Naive thymus-derived CD4-positive, alpha-beta T cell (primary cell): ENCODE measurements around the gene DSCAM. TPM values are rescaled to one million over a fixed set of nuclear protein-coding genes. Genes with fewer than 3 reads are reported as not detected.

Source experiments
- ATAC-seq: fragments of 150-1000 bp; cut with Tn5 transposase; 2 replicates; pipeline ENCODE4 v1.10.0; 2021; ENCODE audit warnings: mild to moderate bottlenecking, moderate library complexity
- CTCF ChIA-PET: fragments of 350-600 bp; sonication (Branson Sonifier 250); formaldehyde crosslinking; loops from one replicate; lab custom pipeline; 2021; ENCODE audit warnings: antibody characterized with exemption; lab: Charles Lee
- POLR2A ChIA-PET: fragments of 350-600 bp; sonication (Branson Sonifier 250); formaldehyde crosslinking; loops from one replicate; lab custom pipeline; 2021; ENCODE audit warnings: antibody characterized with exemption, inconsistent platforms; lab: Charles Lee
- DNase-seq, 9 donors: peaks; one replicate each; pipeline versions ENCODE4 v3.0.0 to v3.0.0-alpha.2; 2020 to 2022; ENCODE audit warnings: mixed read lengths in 1 of 9
- H3K27ac ChIP-seq: one replicate; pipeline ENCODE4 v1.7.0; 2013; ENCODE audit warnings: mild to moderate bottlenecking, low read depth, low read length, moderate library complexity
- H3K27me3 ChIP-seq, 2 donors: one replicate each; pipeline ENCODE4 v1.7.0; 2013; ENCODE audit warnings: low read length in 2 of 2, mild to moderate bottlenecking in 2 of 2, moderate library complexity in 2 of 2; ENCODE audit not compliant: control insufficient read depth in 2 of 2, insufficient read depth in 2 of 2
- H3K36me3 ChIP-seq, 3 experiments: 1 replicate in 2 of 3; 2 replicates in 1 of 3; pipeline ENCODE4 v1.7.0; 2013; ENCODE audit warnings: low read length in 3 of 3, mild to moderate bottlenecking in 3 of 3, moderate library complexity in 1 of 3; ENCODE audit not compliant: insufficient read depth in 3 of 3, control insufficient read depth in 2 of 3
- H3K4me1 ChIP-seq, 2 donors: one replicate each; pipeline ENCODE4 v1.7.0; 2013; ENCODE audit warnings: low read length in 2 of 2, mild to moderate bottlenecking in 2 of 2, moderate library complexity in 1 of 2; ENCODE audit not compliant: control insufficient read depth in 2 of 2, insufficient read depth in 2 of 2
- H3K4me3 ChIP-seq: 2 replicates; pipeline ENCODE4 v1.7.0; 2013; ENCODE audit warnings: mild to moderate bottlenecking, low read length
- H3K9me3 ChIP-seq, 3 experiments: 1 replicate in 2 of 3; 2 replicates in 1 of 3; pipeline ENCODE4 v1.7.0; 2013; ENCODE audit warnings: low read length in 3 of 3; ENCODE audit not compliant: control insufficient read depth in 2 of 3
- H3K27ac Mint-ChIP-seq, 9 donors: one replicate each; pipeline ENCODE4 v1.8.0; 2020 to 2022; ENCODE audit warnings: mixed read lengths in 9 of 9, mild to moderate bottlenecking in 8 of 9, moderate library complexity in 5 of 9, inconsistent platforms in 2 of 9
- H3K27me3 Mint-ChIP-seq, 5 donors: one replicate each; pipeline ENCODE4 v1.8.0; 2021 to 2022; ENCODE audit warnings: mixed read lengths in 5 of 5, mild to moderate bottlenecking in 1 of 5
- H3K36me3 Mint-ChIP-seq, 5 donors: one replicate each; pipeline ENCODE4 v1.8.0; 2020 to 2022; ENCODE audit warnings: mixed read lengths in 5 of 5, mild to moderate bottlenecking in 3 of 5, inconsistent platforms in 1 of 5
- H3K4me1 Mint-ChIP-seq, 7 donors: one replicate each; pipeline ENCODE4 v1.8.0; 2020 to 2022; ENCODE audit warnings: mixed read lengths in 7 of 7, mild to moderate bottlenecking in 3 of 7, inconsistent platforms in 1 of 7
- H3K4me3 Mint-ChIP-seq, 10 donors: one replicate each; pipeline ENCODE4 v1.8.0; 2020 to 2022; ENCODE audit warnings: mild to moderate bottlenecking in 10 of 10, mixed read lengths in 10 of 10, moderate library complexity in 6 of 10, inconsistent platforms in 2 of 10
- H3K9me3 Mint-ChIP-seq, 11 donors: one replicate each; pipeline ENCODE4 v1.8.0; 2020 to 2022; ENCODE audit warnings: mixed read lengths in 11 of 11, mild to moderate bottlenecking in 4 of 11, inconsistent platforms in 1 of 11, moderate library complexity in 1 of 11
- intact Hi-C, 2 donors: fragments of 100-400 bp; cut with micrococcal nuclease; formaldehyde crosslinking; loops; one replicate each; pipeline ENCODE4 v1.15.1; 2023
- polyA plus RNA-seq, 2 donors: library from polyadenylated mRNA; unstranded; fragments of 300-500 nt; fragmentation: Illumina TruSeq; gene quantifications; one replicate each; pipeline ENCODE4 v1.2.3, GENCODE V29; 2021
- total RNA-seq, 6 experiments: library from RNA in 5 of 6; stranded (reverse) in 5 of 6; gene quantifications; 1 replicate in 5 of 6; 2 replicates in 1 of 6; pipeline ENCODE4 v1.2.3 and lab custom pipeline; 2021 to 2026

DSCAM gene
- total and polyA plus RNA-seq, 7 experiments from 2014 or later = not detected

DNA sequence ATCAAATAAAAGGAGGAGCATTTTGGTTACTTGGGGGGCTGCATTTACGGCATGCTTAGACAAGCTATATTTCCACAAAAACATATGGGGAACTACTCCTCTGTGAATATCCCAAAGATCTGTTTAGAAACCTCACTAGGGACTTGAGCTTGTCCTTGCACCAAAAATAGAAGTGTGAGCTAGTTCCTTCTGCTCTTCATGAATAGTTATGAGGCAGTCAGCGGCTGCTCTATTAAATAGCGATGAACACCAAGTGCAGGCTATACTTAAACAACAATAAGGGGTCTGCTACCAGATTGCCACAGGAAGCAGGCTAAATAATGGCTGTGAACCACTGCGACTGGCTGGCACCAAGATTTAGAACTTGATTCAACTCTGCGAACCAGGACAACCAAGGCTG, 789.6 kb downstream of the DSCAM start:
- no peak for ATAC-seq
- Mint-ChIP-seq H3K27ac (no peak overlapping the region), H3K4me1 (no peaks in the 10 kb centered on the region), H3K36me3 (no peaks in the 10 kb centered on the region), H3K27me3 (peaks cover 0 to 15% (median 5%) of the 10 kb centered on the region in 5 donors), H3K4me3 (no peak overlapping the region), H3K9me3 (peaks cover 0 to 11% (median 4%) of the 10 kb centered on the region in 11 donors)
- H3K4me1 ChIP-seq = no peaks in the 10 kb centered on the region
- H3K9me3 ChIP-seq = no peaks in the 10 kb centered on the region
- H3K36me3 ChIP-seq = no peaks in the 10 kb centered on the region
- ChIA-PET CTCF (no interaction called here), POLR2A (no interaction called here)
- intact Hi-C loops = no loop called here
- no peaks in the 10 kb centered on the region for H3K27me3 ChIP-seq
- H3K4me3 ChIP-seq = no peak overlapping the region
- no peak for DNase-seq
- H3K27ac ChIP-seq = no peak overlapping the region

DNA sequence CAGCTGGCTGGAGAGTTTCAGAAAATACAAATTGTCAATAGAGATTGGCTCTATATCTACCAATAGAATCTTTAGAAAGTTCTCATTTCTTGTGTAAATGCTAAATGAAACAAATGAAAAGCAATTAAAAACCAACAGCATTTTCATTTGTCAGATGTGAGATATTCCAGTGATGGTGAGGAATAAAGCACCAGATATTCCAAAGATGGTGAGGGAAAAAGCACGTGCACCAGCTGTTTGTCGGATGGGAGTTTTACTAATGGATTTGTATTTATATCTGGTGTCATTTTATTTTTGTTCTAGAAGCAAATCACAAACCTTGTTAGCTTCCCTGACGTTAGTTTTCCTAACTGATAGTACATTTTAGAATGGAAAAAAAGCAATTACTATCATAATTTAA, 790.9 kb downstream of the DSCAM start:
- Histone ChIP-seq H3K4me1 (no peaks in the 10 kb centered on the region), H3K4me3 (no peak overlapping the region), H3K9me3 (no peaks in the 10 kb centered on the region), H3K36me3 (no peaks in the 10 kb centered on the region), H3K27me3 (no peaks in the 10 kb centered on the region), H3K27ac (no peak overlapping the region)
- ChIA-PET POLR2A (no interaction called here), CTCF (no interaction called here)
- no peak overlapping the region for H3K4me3 Mint-ChIP-seq
- ATAC-seq (no peak), DNase-seq (no peak)
- no peaks in the 10 kb centered on the region for H3K36me3 Mint-ChIP-seq
- intact Hi-C loops = no loop called here
- H3K27me3 Mint-ChIP-seq = peaks cover 0 to 8% (median 0%) of the 10 kb centered on the region in 5 donors
- H3K9me3 Mint-ChIP-seq = peaks cover 0 to 9% (median 3%) of the 10 kb centered on the region in 11 donors
- H3K27ac Mint-ChIP-seq = no peak overlapping the region
- no peaks in the 10 kb centered on the region for H3K4me1 Mint-ChIP-seq

GRCh38 chr21:40054403-40054802, 792.6 kb downstream of the DSCAM start:
- no peaks in the 10 kb centered on the region for H3K36me3 Mint-ChIP-seq
- intact Hi-C loops = no loop called here
- peaks cover 0 to 5% (median 2%) of the 10 kb centered on the region in 5 donors for H3K27me3 Mint-ChIP-seq
- H3K27ac Mint-ChIP-seq = no peak overlapping the region
- Histone ChIP-seq H3K9me3 (no peaks in the 10 kb centered on the region), H3K27ac (no peak overlapping the region), H3K27me3 (no peaks in the 10 kb centered on the region), H3K36me3 (no peaks in the 10 kb centered on the region), H3K4me1 (no peaks in the 10 kb centered on the region), H3K4me3 (no peak overlapping the region)
- no peak for ATAC-seq
- no peak overlapping the region for H3K4me3 Mint-ChIP-seq
- H3K9me3 Mint-ChIP-seq = peaks cover 0 to 7% (median 2%) of the 10 kb centered on the region in 11 donors
- ChIA-PET CTCF (no interaction called here), POLR2A (no interaction called here)
- no peak for DNase-seq
- no peaks in the 10 kb centered on the region for H3K4me1 Mint-ChIP-seq

GRCh38 chr21:40053007-40053406, 794.0 kb downstream of the DSCAM start:
- H3K27me3 Mint-ChIP-seq = peaks cover 0 to 5% (median 4%) of the 10 kb centered on the region in 5 donors
- POLR2A ChIA-PET = no interaction called here
- H3K4me3 ChIP-seq = no peak overlapping the region

DNA sequence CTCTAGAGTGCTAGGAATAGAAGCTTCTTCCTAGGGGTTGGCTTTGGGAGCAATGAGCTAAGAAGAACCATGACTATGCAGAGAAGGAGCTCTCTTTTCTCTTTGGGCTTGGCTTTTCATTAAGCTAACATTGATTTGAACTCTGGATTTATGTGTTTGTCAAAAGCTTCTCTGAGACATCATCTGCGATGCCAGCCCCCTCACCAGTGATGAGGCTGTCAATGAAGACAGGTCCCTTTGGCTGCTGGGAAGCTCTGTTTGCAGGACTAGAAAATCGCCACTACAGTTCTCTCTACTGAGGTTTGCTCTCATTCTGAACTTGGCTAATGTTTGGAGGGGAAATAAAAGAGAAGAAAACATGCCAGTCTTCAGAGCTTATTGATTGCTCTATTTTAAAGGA, 794.7 kb downstream of the DSCAM start:
- intact Hi-C loops = no loop called here
- Histone ChIP-seq H3K27me3 (no peaks in the 10 kb centered on the region), H3K27ac (no peak overlapping the region), H3K4me3 (no peak overlapping the region), H3K36me3 (no peaks in the 10 kb centered on the region), H3K4me1 (no peaks in the 10 kb centered on the region), H3K9me3 (no peaks in the 10 kb centered on the region)
- POLR2A ChIA-PET = no interaction called here
- Mint-ChIP-seq H3K27ac (no peak overlapping the region), H3K9me3 (peaks cover 0 to 7% (median 2%) of the 10 kb centered on the region in 11 donors), H3K36me3 (no peaks in the 10 kb centered on the region), H3K4me1 (no peaks in the 10 kb centered on the region), H3K4me3 (no peak overlapping the region), H3K27me3 (peaks cover 0 to 9% (median 5%) of the 10 kb centered on the region in 5 donors)
- CTCF ChIA-PET = no interaction called here
- DNase-seq (no peak), ATAC-seq (no peak)

More at GRCh38 chr21:40053007-40053406, 794.0 kb downstream of the DSCAM start:
- no peaks in the 10 kb centered on the region for H3K4me1 ChIP-seq
- no peaks in the 10 kb centered on the region for H3K36me3 ChIP-seq
- H3K27me3 ChIP-seq = no peaks in the 10 kb centered on the region
- Mint-ChIP-seq H3K4me1 (no peaks in the 10 kb centered on the region), H3K27ac (no peak overlapping the region), H3K9me3 (peaks cover 0 to 7% (median under 1%) of the 10 kb centered on the region in 11 donors), H3K4me3 (no peak overlapping the region), H3K36me3 (no peaks in the 10 kb centered on the region)
- ATAC-seq (no peak), DNase-seq (no peak)
- H3K9me3 ChIP-seq = no peaks in the 10 kb centered on the region
- intact Hi-C loops = no loop called here
- no peak overlapping the region for H3K27ac ChIP-seq
- CTCF ChIA-PET = no interaction called here

DNA sequence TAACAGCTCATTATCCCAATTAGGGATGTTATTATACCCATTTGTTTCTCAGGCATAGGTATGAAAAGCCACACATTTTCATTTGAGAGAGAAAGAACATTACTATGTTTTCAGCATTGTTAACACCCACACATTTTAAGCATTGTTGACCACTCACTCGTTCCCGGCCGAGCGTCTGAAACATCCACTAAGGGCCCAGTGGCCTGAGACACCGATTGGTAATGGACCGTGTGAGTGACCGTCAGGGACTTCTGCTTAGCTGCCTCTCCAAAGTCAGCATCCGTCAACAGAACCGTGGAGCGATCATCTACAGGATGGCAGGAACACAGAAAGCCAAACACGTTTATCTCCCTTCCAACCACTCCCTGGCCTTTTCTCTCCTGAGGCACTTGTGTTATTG, 795.2 kb downstream of the DSCAM start:
- H3K36me3 ChIP-seq = no peaks in the 10 kb centered on the region
- Mint-ChIP-seq H3K4me1 (no peaks in the 10 kb centered on the region), H3K36me3 (no peaks in the 10 kb centered on the region), H3K9me3 (peaks cover 0 to 7% (median 1%) of the 10 kb centered on the region in 11 donors), H3K27me3 (peaks cover 0 to 9% (median 5%) of the 10 kb centered on the region in 5 donors), H3K4me3 (no peak overlapping the region), H3K27ac (no peak overlapping the region)
- no peak overlapping the region for H3K27ac ChIP-seq
- no peaks in the 10 kb centered on the region for H3K27me3 ChIP-seq
- no peak overlapping the region for H3K4me3 ChIP-seq
- intact Hi-C loops = no loop called here
- no peaks in the 10 kb centered on the region for H3K4me1 ChIP-seq
- DNase-seq = no peak
- H3K9me3 ChIP-seq = no peaks in the 10 kb centered on the region
- CTCF ChIA-PET = no interaction called here
- POLR2A ChIA-PET = no interaction called here
- no peak for ATAC-seq

DNA sequence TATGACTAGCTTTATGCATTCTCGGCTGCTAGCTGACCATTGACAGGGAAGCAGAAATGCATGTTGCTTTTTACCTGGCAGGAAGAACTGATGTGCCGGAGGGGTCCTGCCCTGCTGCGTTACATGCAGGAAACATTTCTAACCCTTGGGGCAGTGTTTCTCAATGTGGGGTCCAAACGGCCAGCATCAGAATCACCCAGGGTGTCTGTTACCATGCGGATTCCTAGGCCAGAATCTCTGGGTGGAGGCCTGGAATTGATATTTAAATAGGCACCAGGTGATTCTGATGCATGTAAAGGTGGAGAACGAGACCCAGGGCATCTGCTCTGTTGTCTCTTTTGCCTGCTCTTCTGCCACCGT, 797.0 kb downstream of the DSCAM start:
- Histone ChIP-seq H3K9me3 (no peaks in the 10 kb centered on the region), H3K27ac (no peak overlapping the region), H3K4me3 (no peak overlapping the region), H3K27me3 (no peaks in the 10 kb centered on the region), H3K36me3 (no peaks in the 10 kb centered on the region), H3K4me1 (no peaks in the 10 kb centered on the region)
- H3K4me3 Mint-ChIP-seq = no peak overlapping the region
- H3K9me3 Mint-ChIP-seq = peaks cover 0 to 6% (median 0%) of the 10 kb centered on the region in 11 donors
- no peaks in the 10 kb centered on the region for H3K36me3 Mint-ChIP-seq
- CTCF ChIA-PET = no interaction called here
- DNase-seq = no peak
- POLR2A ChIA-PET = no interaction called here
- H3K27me3 Mint-ChIP-seq = peaks cover 0 to 9% (median 5%) of the 10 kb centered on the region in 5 donors
- no peaks in the 10 kb centered on the region for H3K4me1 Mint-ChIP-seq
- H3K27ac Mint-ChIP-seq = no peak overlapping the region
- intact Hi-C loops = no loop called here
- no peak for ATAC-seq
